ENCODE data around the gene TNF.
"Not testable (repeated sequence)": the region's sequence is repeated elsewhere in the genome, so short reads cannot be mapped to it uniquely, and the experiment has no call there.

The TNF gene

GRCh38 chr6:31574106-31575061, 981 bp upstream of the TNF start:
- DNase-seq, result no peak

- DNase-seq, result no peak
Observed at GRCh38 chr6:31575952-31576685, 754 bp downstream of the TNF start.

- no peak for DNase-seq
Observed at GRCh38 chr6:31576897-31577578, 1.7 kb downstream of the TNF start.

GRCh38 chr6:31577579-31577966, 2.2 kb downstream of the TNF start:
- no peak for DNase-seq

GRCh38 chr6:31578184-31579118, 3.1 kb downstream of the TNF start:
- no peak for DNase-seq

GRCh38 chr6:31579119-31579505, 3.7 kb downstream of the TNF start:
- DNase-seq, result no peak

GRCh38 chr6:31579546-31580437, 4.4 kb downstream of the TNF start:
- no peak for DNase-seq

GRCh38 chr6:31580438-31580740, 5.0 kb downstream of the TNF start:
- no peak for DNase-seq

GRCh38 chr6:31580807-31581433, 5.6 kb downstream of the TNF start:
- peak; percentile 54 for DNase-seq

GRCh38 chr6:31581434-31582229, 6.3 kb downstream of the TNF start:
- DNase-seq, result no peak

- DNase-seq, result no peak
Observed at GRCh38 chr6:31582230-31582643, 6.9 kb downstream of the TNF start, which contains the start of gene LTB. Gene LTB, minus strand, starts transcription at chr6:31582424. Its CDS starts 7 bp downstream, at chr6:31582417.

- no peak for DNase-seq
Observed at GRCh38 chr6:31585491-31585890, 10.1 kb downstream of the TNF start.

GRCh38 chr6:31586008-31586407, 10.6 kb downstream of the TNF start, which contains the start of gene LST1:
Gene LST1, plus strand, starts transcription at chr6:31586277. Its CDS starts 1,023 bp downstream, at chr6:31587300.
- DNase-seq, result no peak

GRCh38 chr6:31586599-31587281, 11.4 kb downstream of the TNF start:
- no peak for DNase-seq

GRCh38 chr6:31587791-31588777, 12.7 kb downstream of the TNF start:
- no peak for DNase-seq

GRCh38 chr6:31588871-31589650, 13.7 kb downstream of the TNF start:
- no peak for DNase-seq

- DNase-seq, result not testable (repeated sequence)
Observed at GRCh38 chr6:31590691-31591090, 15.3 kb downstream of the TNF start.
